ENCODE measurements around the gene B3GALNT1. TPM values are rescaled to one million over a fixed set of nuclear protein-coding genes. Genes with fewer than 3 reads are reported as not detected.

B3GALNT1 gene
- total and polyA plus RNA-seq, 2 donors from 2014 or later (not counting 2 experiments from before 2014, with no cell fraction given), result 3.5 to 8.6 TPM

Other genes starting within 250 kb of the B3GALNT1 start
- 47.0 and 51.7 TPM in 2 replicates for gene NMD3, start 116.0 kb upstream of the B3GALNT1 start, total RNA-seq
- 15.5 and 18.9 TPM in 2 replicates for gene NMD3, start 116.0 kb upstream of the B3GALNT1 start, polyA plus RNA-seq

All from foreskin keratinocyte (primary cell).